Stimulated activated CD8-positive, alpha-beta memory T cell treated with anti-CD3 and anti-CD28 coated beads, Interleukin-7, amount 100 ng/mL, for 48 hours (primary cell): ENCODE results near the gene PDGFRA.

Source experiments
- DNase-seq, 2 donors: peaks; one replicate each; pipeline ENCODE4 v3.0.0-alpha.2; 2020; ENCODE audit warnings: low read depth in 1 of 2; ENCODE audit errors: extremely low read depth in 1 of 2

PDGFRA gene

DNA sequence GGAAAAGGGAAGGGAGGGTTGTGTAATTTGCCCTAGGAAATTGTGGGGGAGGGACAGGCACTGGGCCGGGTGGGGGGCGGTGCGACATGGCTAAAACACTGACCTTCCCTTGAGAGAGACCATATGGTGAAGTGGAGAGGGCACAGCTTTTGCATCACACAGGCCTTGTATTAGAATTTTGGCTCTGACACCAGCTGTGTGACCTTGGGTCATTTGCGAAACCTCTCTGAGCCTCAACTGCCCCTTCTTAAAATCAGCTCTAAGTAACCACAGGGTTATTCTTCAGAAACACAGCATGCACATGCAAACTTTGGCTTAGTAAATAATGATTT is 25.8 kb downstream of the PDGFRA start:
- no peak for DNase-seq

DNA sequence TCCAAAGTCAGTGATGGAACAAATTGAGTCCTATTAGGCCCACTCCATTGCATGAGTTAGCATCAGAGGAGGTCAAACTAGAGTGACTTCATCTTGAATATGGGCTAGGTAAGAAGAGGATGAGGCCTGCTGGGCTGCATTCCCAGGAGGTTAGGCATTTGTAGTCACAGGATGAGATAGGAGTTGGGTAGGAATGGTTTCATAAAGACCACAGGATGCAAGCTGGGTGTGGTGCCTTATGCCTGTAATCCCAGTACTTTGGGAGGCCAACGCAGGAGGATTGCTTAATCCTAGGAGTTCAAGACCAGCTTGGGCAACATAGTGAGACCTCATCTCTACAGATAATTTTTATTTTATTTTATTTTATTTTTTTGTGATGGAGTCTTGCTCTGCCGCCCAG is 26.8 kb downstream of the PDGFRA start:
- DNase-seq = no peak

DNA sequence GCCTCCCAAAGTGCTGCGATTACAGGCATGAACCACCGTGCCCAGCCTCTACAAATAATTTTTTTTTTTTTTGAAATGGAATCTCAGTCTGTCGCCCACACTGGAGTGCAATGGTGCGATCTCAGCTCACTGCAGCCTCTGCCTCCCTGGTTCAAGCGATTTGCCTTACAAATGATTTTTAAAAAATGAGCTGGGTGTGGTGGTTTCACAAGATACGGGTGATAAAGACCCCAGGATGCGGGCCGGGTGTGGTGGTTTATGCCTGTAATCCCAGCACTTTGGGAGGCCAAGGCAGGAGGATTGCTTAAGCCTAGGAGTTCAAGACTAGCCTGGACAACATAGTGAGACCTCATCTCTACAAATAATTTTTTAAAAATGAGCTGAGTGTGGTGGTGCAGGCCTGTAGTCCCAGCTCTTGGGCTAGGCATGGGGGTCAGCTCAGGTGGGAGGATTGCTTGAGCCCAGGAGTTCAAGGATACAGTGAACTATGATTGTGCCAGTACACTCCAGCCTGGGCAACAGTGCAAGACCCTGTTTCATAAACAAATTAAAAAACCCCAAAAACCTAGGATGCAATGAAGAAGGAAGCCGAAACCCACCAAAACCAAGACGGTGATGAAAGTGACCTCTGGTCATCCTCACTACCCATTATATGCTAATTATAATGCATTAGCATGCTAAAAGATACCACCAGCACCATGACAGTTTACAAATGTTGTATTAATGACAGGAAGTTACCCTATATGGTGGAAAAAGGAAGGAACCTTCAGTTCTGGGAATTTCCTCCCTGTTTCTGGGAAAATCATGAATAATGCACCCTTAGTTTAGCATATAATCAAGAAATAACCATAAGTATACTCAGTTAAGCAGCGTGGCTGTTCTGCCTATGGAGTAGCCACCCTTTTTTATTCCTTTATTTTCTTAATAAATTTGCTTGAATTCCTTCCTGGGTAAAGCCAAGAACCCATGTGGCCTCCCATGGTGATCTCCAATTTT is 27.7 kb downstream of the PDGFRA start:
- no peak for DNase-seq

DNA sequence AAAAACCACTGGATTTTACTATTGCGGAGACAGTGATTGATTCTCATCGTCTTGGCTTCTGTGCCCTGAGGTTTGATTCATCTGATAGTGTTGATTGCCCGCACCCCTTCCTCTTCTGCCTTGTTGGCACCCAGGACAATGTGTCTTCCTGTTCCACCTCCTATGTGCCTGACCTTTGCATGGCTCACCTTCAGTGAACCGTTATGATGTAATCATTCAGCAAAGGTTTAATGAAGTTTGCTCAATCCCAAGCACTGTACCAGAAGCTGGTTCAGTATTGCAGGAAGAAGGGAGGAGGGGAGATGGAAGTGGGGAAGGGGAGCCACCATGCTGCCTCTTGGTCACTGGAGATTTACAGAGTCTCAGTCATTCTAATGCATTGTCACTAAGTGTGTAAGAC is 36.3 kb downstream of the PDGFRA start:
- no peak for DNase-seq

DNA sequence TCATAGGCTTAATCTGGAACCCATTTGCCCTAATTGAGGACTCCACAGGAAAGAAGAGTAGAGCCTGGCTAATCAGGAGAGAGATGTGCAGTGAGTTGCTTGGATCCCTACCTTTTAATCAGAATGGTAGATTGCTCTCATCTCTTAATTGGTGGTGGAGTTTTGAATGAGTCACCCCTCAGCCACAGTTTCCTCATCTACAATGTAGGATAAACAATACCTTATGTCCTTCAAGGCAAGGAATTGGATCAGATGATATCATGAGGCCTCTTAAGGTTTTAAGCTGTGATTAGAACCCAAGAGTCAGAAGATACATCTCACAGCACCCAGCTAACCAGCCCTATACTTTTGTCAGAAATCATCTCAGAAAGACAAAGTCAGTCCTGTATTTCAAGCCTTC is 39.1 kb downstream of the PDGFRA start:
- no peak for DNase-seq

DNA sequence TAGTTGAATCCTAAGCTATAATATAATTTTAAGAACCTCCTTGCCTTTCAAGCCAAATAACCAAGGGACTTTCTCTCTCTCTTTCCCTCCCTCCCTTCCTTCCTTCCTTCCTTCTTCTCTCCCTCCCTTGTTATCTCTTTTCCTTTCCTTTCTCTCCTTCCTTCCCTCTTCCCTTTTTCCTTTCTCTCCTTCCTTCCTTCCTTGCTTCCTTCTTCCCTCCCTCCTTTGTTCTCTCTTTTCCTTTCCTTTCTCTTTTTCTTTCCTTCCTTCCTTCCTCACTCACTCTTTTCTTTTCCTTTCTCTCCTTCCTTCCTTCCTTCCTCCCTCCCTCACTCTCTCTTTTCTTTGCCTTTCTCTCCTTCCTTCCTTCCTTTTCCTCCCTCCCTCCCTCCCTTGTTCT is 42.4 kb downstream of the PDGFRA start:
- DNase-seq = no peak

DNA sequence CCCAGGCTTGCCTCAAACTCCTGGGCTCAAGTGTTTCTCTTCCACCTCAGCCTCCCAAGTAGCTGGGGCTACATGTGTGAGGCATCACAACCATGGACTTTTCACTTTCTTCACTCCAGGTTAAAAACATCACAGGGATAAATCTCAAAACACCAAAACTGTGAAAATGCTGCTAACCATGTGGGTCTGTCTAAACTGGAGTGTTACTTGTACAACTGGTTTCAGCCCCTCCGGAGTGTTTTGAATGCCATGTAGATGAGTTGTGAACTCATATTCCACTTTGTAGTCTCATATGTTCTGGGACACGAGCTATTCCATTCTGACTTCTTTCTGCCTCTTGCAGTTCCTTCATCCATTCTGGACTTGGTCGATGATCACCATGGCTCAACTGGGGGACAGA is 43.0 kb downstream of the PDGFRA start:
- DNase-seq = no peak

DNA sequence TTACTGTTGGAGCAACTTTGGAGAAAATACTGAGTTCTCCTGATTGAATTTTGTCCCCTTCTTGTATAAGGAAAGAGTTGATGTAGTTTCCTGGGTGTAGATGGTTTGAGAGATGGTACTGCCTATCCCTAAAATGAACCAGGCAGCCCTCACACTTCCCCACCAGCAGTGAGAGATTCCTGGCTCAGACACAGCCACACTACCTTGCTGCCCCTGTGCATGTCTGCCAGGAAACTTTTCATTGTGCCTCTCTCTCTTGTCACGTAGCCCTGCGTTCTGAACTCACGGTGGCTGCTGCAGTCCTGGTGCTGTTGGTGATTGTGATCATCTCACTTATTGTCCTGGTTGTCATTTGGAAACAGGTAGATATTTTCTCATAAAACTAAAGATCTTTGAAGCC is 45.2 kb downstream of the PDGFRA start:
- DNase-seq = no peak

DNA sequence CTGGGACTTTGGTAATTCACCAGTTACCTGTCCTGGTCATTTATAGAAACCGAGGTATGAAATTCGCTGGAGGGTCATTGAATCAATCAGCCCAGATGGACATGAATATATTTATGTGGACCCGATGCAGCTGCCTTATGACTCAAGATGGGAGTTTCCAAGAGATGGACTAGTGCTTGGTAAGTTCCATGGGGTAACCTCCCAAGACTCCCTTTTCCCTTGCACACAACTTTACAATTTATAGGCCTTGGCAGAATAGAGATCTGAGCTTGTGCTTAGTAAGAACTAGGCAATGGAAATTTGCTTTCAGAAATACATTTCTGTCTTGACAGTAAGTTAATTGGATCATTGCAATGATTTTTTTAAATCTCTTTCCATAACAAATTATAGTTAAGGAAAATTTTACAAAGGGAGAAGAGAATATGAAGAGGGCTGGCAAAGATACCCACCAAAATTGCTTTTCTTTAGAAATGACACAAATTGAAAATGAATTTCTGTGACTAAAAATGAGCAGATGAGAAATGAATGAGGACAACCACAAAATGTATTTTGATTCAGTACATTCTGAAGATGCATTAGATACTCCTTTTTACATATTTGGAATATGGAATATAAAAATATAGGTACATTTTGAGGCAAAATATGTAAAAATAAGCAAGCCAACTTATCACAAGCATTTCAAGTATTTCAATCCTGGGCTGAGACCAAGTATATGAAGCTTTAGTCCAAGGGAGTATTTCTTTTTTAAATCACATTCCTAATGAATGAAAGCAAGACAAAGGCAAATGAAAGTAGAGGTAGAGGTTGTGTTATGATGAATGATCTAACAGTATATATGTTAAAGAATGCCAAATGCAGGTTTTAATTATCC is 45.9 kb downstream of the PDGFRA start:
- DNase-seq = no peak

DNA sequence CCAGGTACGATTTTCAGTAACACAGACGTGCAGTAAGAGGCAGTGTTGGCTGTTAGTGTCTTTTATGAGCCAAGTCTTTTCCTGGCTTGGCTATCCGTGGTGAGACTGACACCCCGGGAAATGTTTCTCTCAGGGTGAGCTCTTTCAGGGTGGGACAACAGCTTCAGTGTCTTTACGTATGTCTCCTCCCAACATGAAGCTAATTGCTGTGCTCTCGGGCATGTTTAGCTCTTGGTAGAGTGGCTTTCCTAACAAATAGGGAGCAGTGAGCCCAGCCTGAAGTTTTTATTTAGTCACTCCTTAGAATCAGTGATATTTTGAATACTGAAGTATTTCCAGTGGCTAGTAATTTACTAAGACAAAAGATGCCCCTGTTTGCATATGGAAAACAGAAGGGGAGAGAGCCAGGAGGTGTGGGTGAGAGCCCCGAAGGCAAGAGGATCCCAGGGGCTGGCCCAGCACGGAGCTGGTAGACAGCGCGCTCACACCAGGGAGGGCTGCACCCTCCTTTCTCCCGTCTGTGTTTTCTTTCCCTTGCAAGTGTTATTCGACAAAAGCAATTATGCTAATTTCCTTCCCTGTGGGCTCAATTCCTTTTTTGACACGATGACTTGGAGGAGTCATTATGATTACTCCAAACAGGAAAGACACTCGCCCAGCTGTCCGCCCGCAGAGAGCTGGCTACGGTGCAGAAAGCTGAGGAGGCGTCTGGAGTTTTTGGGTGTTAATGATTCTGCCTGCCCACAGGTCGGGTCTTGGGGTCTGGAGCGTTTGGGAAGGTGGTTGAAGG is 47.7 kb downstream of the PDGFRA start:
- DNase-seq = no peak

DNA sequence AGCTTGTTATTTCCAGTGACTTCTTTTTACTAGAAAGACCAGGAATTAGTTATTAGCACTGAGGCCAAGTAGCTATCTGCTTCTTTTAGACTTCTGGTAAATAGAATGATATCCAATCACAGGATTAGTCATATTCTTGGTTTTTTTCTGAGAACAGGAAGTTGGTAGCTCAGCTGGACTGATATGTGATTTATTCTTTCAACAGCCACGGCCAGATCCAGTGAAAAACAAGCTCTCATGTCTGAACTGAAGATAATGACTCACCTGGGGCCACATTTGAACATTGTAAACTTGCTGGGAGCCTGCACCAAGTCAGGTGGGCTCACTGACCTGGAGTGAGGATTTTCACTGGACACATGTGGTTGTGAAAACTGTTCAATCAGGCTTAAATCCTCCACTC is 48.6 kb downstream of the PDGFRA start:
- no peak for DNase-seq

DNA sequence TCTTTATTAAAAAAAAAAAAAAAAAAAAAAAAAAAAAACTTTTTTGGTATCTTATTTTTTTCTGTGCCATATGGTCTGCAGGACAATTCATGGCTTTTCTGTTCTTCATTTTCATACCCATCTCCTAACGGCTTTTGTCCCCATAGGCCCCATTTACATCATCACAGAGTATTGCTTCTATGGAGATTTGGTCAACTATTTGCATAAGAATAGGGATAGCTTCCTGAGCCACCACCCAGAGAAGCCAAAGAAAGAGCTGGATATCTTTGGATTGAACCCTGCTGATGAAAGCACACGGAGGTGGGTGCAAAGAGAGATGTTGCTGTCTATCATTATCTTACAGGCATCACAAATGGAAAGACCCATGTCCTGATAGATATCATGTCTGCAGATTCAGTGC is 49.1 kb downstream of the PDGFRA start:
- DNase-seq = no peak

DNA sequence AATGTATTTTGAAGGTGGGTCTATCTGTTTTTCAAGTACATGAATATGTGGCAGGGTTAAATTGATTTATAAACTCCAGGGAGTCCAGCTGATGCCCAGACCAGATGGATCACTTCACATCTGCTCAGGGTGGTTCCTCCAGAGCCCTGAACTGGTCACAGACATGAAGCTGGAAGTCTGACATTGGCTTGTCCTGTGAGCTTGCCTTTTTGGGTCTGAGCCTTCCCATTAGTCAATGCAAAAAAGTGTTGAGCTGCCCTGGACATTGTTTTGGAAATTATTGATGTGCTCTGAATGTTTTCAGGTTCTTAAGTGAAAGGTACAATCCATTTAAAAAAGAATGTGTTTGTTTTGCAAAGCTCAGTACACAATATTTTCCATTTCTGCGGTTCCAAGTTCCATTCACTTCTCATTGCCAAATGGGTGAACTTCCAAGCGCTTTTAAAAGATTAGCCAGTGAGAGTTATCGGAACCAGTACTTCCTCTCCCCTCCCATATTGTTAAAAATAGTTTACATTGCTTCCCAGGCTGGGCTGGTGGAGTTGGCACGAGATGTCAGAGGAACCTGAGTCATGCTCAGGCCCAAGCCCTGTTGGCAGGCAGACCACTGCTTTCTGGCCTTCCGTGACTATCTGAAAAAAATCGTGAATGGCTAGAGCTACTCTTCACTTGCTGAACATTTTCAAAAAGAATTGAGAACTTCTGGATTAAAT is 52.1 kb downstream of the PDGFRA start:
- DNase-seq = no peak

DNA sequence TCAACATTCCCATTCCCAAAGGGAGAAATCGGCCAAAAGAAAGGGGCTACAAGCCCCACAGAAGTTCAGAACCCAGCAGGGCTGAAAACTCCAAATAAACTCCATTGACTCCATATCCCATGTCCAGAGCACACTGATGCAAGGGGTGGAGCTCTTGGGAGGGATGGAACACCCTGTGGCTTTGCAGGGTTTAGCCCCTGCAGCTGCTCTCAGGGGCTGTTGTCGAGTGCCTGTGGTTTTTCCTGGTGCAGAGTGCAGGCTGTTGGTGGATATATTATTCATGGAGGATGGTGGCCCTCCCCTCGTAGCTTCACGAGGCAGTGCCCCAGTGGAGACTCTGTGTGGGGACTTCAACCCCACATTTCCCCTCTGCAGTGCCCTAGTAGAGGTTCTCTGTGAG is 53.7 kb downstream of the PDGFRA start:
- no peak for DNase-seq

DNA sequence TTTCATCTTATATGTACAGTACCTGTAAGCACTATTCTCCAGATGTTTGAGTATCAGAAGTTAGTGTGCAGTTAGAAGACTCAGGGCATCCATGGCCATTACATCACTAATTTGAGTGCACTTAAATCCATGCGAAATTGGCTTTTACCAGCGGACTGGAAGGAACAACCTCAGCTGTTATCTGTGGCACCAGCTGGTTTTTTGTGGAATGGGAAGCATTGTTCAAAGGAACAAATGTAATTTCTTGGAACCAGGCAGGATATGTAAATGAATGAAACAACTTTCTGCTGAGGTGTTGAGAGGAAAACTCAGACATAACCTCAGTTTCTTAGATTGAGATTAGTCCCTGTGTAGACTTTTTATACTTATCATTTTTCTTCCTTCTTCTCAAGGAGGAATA is 60.2 kb downstream of the PDGFRA start:
- DNase-seq = no peak

DNA sequence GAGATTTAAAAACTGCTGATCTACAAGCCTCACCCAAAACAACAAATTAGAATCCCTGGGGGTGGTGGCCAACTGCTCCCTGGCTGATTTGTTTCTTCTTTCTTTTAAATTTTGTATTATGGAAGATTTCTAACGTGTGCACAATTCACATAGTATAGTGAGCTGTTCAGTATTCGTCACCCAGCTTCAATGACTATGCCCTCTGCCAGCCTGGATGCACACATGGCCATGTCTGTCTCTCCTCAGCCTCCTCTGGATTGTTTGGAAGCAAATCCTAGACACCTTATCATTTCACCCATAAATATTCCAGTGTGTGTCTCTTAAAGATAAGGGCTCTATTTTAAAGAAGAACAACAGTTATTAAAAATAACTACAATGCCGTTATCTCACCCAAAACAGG is 61.9 kb downstream of the PDGFRA start:
- no peak for DNase-seq

DNA sequence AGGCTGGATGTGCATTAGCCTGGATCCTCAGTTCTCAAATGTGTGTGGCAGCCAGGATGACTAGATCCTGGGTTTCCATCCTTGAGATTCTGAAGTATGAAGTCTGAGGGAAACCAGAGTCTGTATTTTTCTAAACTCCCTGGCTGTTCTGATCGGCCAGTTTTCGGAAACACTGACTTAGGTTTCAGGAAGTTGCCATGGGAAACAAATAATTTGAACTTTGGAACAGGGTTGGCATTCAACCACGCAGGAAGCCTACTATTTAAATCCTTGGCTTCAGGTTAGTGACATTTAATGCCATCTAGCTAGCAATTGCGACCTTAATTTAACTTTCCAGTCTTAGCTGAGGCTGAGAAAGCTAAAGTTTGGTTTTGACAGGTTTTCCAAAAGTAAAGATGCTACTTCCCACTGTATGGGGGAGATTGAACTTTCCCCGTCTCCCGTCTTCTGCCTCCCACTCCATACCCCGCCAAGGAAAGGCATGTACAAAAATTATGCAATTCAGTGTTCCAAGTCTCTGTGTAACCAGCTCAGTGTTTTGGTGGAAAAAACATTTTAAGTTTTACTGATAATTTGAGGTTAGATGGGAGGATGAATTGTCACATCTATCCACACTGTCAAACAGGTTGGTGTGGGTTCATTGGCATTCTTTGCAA is 67.6 kb downstream of the PDGFRA start:
- DNase-seq = no peak

DNA sequence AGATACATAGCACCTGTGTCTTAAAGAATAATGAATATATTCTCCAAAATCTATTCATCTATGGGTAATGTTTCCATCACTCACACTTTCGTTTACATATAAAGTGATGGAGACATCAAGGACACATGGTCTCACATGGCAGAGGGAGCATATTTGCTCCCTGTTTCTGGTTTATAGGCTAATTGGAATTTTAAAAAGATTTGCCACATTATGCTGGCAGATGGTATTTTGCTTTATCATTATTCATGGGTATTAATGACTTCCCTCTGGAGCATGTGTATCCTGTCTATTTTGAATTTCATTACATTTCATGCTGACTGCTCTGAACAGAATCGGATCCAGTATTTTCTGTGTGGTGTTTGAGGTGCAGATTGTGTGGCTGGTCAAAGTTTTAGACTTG is 79.0 kb downstream of the PDGFRA start:
- DNase-seq = no peak

DNA sequence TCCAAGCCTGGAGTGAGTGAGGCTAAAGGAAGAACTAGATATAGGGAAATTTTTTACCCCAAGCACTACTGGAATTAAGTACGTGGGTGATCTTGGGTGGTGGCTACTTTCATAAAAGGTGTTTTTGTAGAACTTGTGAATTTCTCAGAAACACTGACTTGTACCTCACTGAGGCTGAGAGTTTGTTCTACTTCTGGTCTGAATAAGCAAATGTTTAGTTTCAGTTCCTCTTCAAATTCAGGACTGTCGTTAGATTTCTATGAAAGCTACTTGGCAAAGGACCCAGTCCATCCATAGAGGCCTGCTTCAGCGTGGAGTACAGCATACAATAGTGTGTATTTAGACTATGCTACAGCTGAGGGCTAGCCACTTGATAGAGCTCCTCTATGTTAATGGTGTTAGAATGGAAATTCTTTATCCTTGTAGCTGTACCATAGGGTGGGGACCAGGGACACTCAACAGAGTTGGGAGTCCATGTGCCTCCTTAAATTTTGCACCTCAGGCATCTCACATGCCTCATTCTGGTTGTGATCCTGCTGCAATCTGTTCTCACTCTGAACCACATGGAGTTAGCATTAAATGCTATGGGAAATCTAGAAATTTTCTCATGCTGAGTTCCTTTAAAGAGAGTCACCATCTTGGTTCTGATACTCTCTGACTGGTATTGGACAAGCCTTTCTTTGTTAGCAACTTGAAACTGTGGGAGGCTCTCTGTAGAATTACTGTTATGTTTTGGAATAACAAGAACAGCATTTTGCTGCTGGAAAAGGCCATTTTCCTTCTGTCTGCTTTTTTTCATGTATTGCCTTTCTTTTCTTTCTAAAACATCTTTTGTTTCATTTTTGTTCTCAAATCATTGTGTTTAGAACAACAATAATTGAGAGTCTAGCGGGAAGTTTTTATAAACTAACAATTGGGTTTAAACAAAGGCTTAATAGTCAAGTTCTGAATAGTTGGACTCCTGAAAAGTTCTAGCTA is 86.8 kb downstream of the PDGFRA start:
- DNase-seq = no peak
